Hematopoietic multipotent progenitor cell treated with erythropoietin and hydrocortisone succinate and interleukin-3 and kit ligand, for 15 days (in vitro differentiated cells): Measurements from ENCODE around the gene RRP7A.
"Not testable (repeated sequence)": the region's sequence is repeated elsewhere in the genome, so short reads cannot be mapped to it uniquely, and the experiment has no call there.

Experiments
- DNase-seq: peaks from one replicate; pipeline ENCODE4 v3.0.0-alpha.2; 2015; ENCODE audit warnings: low spot score

Gene RRP7A

GRCh38 chr22:42519525-42520401 lies at the start of gene RRP7A:
TSS of gene RRP7A (minus strand) at chr22:42519796. CDS start at chr22:42519786, 10 bp downstream.
- DNase-seq = peak; percentile 84

- not testable (repeated sequence) for DNase-seq
These were observed 48.4 kb upstream of the RRP7A start for GRCh38 chr22:42567950-42568349.

- no peak for DNase-seq
These were observed 46.4 kb upstream of the RRP7A start for GRCh38 chr22:42565956-42566355.

GRCh38 chr22:42564699-42565098 lies 45.1 kb upstream of the RRP7A start:
- no peak for DNase-seq

GRCh38 chr22:42563943-42564342 lies 44.3 kb upstream of the RRP7A start:
- DNase-seq = not testable (repeated sequence)

GRCh38 chr22:42562684-42563083 lies 43.1 kb upstream of the RRP7A start:
- DNase-seq = no peak

GRCh38 chr22:42562279-42562678 lies 42.7 kb upstream of the RRP7A start:
- DNase-seq = no peak

- no peak for DNase-seq
These were observed 42.3 kb upstream of the RRP7A start for GRCh38 chr22:42561856-42562255.

- DNase-seq = peak; percentile 30
These were observed 41.2 kb upstream of the RRP7A start for GRCh38 chr22:42560781-42561180.

GRCh38 chr22:42560381-42560780 lies 40.8 kb upstream of the RRP7A start:
- no peak for DNase-seq

- peak; percentile 94 for DNase-seq
These were observed 34.1 kb upstream of the RRP7A start, which contains the start of gene SERHL2 for GRCh38 chr22:42553475-42554361. TSS of gene SERHL2 (plus strand) at chr22:42553956. CDS start at chr22:42554021, 65 bp downstream.

GRCh38 chr22:42552294-42552647 lies 32.7 kb upstream of the RRP7A start:
- DNase-seq = not testable (repeated sequence)

GRCh38 chr22:42549331-42550060 lies 29.9 kb upstream of the RRP7A start:
- no peak for DNase-seq

GRCh38 chr22:42548597-42549330 lies 29.2 kb upstream of the RRP7A start:
- DNase-seq = no peak

GRCh38 chr22:42548126-42548525 lies 28.5 kb upstream of the RRP7A start:
- not testable (repeated sequence) for DNase-seq

- no peak for DNase-seq
These were observed 28.0 kb upstream of the RRP7A start for GRCh38 chr22:42547562-42547961.

GRCh38 chr22:42544686-42545085 lies 25.1 kb upstream of the RRP7A start:
- no peak for DNase-seq

- not testable (repeated sequence) for DNase-seq
These were observed 19.7 kb upstream of the RRP7A start for GRCh38 chr22:42539236-42539771.

- not testable (repeated sequence) for DNase-seq
These were observed 17.7 kb upstream of the RRP7A start for GRCh38 chr22:42537199-42537831.

GRCh38 chr22:42536634-42537033 lies 17.0 kb upstream of the RRP7A start:
- not testable (repeated sequence) for DNase-seq

GRCh38 chr22:42536166-42536565 lies 16.6 kb upstream of the RRP7A start:
- no peak for DNase-seq
